ENCODE results near the gene ECHDC3.
"Not testable (repeated sequence)": the region's sequence is repeated elsewhere in the genome, so short reads cannot be mapped to it uniquely, and the experiment has no call there.

Gene ECHDC3

DNA sequence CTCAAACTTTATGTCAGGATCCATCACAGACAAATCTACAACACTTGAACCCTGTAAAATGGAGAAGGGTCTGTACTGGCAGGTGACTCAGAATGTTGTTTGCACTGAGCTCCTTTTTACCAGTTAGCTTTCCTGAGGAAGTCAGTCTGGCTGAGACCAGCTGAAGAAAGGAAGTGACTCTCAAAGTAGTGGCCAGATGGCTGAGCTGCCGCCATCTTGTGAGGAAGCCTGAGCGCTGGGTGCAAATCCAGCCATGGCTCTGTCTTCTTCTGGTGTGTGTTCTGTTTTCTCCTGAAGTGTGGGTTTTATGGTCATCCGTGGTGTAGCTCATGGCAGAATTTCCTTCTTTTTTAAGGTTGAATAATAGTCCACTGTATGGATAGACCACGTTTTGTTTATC lies 25.5 kb upstream of the ECHDC3 start:
- DNase-seq: no peak

DNA sequence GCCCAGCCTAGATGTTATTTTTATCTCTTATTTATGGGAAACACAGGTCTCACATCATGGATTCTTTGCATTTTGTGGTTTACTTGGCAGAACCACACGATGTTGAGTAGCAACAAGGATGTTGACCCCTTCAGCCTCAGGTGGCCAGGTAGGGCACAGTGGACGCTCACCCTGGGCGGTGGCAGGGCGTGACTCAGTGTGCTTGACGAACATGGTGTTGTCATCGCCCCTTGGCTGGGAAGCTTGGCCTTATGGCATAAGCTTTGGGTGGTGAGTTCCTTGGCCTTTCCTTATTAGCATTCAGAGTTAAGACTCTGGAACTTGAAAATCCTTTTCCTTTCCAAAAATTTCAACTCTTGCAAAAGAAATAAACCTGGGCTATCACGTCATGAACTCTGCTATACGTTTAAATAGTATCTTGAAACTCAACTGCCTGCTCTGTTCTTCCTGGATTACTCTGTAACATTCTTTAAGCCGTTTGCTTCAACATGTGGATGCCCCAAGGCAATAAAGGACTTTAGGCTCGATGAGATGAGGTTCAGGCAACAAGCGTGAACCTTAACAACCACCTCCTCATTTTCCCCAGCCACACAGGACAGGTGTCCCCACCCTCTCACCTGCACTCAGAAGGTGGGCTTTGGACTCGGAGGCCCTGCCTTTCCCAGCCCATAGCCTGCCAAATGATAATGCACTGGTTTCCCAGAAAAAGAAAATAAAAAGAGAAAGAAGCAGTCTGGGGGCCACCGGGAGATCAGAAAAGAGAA lies 22.5 kb upstream of the ECHDC3 start:
- DNase-seq: no peak

DNA sequence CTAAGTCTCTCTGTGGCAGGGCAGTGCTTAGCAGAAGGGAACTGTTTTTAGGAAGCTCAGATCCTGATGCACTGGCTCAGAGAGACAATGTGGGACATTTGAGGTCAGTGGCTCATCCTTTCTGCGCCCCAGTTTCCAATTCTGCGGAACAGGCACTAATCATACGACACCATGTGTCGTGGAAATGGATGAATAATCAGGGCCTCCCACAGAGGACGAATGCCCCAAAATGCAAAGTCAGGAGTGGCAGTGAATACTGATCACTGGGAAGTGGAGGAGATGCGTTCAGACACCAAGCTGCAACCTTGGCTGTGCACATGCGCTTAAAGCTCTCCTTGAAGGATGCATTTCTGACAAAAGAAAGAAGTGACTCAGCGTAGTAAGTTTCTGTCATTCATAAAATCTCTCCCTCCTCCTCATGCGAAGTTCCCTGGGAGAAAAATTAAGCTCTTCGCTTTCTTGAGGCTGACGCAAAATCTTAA lies 21.9 kb upstream of the ECHDC3 start:
- DNase-seq: no peak

DNA sequence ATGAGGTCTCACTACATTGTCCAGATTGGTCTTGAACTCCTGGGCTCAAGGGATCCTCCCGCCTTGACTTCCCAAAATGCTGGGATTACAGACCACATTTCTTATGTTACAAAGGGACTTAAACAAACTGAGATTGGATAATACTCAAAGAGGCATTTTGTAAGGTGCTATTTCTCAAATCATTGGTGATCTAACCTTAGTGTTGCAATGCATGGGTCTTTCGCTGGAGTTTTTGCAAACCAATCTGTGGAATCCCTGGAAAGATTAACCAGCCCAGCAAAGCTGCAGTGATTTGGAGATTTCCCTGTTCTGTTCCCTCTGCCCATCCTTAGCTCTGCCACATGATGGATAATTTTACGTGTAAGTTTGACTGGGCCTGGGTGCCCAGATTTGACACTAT lies 20.4 kb upstream of the ECHDC3 start:
- DNase-seq: no peak

DNA sequence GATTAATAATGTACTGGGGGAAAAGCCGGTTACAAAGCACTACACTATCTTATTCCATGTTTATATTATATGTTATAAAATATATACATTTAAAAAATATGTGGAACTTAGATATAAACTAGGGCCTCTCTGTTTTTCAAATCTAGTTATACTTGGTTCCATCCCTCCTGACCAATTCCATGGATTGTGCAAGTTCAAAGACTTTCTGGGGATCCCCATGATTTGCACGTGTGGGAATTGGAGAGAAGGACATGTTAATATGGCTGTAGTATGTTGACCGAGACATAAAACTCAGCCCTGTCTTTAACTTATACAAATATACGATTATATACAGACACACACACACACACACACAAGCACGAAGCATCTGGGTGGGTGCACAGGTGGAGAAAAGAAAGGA lies 18.8 kb upstream of the ECHDC3 start:
- no peak for DNase-seq

DNA sequence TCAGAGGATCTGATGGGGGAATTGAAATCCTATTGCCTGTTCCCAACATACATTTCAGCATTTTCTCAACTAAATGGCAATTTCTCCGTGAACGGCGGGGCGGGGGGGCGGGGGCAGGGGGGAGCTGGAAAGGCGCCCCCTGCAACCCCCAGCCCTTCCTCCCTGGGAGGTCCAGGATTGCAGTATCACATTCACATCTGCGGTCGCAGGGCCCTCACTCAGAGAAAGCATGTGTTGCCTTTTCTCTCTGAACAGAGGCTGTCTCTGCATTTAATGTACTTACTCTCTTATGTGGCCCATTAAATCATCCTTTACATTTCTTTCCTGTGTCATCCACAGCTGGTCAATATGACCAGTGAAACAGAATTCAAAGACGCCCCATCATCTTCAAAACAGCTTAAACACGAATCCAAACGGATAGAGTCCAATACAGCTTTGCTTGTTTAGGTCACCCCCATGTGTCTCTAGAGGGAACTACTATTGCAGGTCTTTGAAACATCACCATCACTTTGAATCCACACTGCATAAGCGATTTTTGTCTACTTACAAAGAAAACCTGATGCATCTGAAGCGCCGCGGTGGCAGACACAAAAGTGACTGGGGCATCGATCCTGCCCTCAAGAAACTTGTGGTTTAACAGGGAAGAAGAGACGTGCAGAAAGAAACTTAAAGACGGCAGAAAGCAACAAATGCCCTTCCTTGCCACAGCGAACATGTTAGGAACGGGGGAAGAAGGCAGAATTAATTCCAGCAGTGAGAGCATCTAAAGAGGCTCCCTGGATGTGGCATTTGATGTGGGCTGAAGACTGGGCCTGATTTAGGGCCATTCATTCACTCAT lies 17.0 kb upstream of the ECHDC3 start:
- DNase-seq: no peak

DNA sequence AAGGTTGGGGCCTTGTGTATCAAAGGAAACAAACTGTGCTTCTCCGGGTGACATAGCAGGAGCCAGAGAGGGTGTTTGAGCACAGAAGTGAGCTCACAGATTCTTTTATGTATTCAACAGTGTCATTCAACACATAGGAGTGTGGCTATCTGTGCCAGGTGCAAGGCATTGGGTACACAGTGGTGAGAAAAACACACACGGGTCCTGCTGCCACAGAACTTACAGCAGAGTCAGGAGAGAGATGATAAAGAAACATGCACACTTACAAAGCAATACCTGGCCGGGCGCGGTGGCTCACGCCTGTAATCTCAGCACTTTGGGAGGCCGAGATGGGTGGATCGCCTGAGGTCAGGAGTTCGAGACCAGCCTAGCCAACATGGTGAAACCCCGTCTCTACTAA lies 16.3 kb upstream of the ECHDC3 start:
- DNase-seq: no peak

DNA sequence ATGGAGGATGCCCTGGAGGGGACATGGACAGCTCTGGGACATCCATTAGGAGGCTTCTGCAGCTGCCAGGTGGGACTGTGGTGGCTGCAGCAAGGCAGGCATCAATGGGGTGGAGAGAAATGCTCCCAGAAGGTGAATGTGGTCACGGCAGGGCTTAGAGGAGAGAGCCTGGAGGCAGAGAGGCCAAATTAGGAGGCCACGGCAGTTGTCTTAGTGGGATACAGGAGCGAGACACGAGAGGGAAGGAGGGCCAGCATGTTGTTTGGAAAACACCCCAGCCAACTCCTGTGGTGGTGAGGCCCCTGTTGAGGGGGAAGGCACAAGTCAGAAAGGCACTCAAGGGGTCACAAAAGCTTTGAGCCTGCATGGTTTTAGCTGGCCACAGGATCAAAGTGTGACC lies 14.6 kb upstream of the ECHDC3 start:
- DNase-seq: no peak

DNA sequence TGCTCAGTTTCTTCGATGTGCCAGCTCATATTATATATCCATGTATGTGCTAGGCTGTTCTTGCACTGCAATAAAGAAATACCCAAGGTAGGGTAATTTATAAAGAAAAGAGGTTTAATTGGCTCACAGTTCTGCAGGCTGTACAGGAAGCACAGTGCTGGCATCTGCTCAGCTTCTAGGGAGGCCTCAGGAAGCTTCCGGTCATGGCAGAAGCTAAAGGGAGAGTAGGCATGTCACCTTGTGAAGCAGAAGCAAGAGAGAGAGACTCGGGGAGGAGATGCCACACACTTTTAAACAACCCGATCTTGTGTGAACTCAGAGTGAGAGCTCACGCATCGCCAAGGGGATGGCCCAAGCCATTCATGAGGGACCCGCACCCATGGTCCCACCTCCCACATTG lies 13.8 kb upstream of the ECHDC3 start:
- DNase-seq: no peak

DNA sequence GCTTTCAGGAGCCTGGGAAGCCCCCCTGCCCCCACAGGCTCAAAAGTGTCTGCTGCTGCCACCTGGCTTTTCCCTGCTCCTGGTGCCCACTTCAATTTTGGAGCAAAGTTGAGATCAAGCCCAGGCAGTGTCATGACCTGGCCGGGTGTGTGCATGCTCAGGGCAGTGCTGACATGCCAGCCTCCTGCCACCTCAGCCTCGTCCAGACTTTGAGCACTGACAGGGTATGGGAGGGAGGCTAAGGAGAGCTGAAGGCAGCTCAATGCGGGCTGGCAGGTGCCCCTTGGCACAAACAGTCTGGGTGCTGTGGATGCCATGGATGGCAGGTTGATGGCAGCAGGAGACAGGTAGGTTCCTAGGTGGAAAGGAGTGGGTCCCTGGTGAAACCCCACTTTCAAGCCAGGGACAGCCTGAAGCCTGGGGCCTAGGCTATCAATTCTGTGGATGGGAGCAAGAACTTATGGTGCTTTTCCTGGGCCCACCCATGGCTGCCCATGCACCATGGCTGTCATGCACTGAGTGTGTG lies 12.3 kb upstream of the ECHDC3 start:
- DNase-seq: no peak

DNA sequence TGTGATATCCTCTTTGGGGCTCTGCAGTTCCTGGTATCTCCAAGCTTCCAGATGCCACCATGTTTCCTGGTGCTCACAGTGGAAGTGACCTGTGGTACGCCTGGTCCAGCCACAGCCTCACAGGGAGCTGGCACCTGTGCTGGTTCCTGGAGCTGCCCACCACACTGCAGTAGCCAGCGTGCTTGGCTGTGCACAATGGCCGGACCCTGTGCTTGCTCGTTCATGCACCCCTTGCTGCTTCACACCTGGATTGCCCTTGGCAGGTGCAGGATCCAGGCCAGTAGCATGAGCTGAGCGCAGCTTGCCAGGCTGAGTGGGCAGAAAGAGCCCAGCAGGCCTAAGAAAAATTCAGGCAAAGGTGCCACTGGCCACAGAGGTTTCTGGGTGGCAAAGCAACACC lies 11.4 kb upstream of the ECHDC3 start:
- no peak for DNase-seq

DNA sequence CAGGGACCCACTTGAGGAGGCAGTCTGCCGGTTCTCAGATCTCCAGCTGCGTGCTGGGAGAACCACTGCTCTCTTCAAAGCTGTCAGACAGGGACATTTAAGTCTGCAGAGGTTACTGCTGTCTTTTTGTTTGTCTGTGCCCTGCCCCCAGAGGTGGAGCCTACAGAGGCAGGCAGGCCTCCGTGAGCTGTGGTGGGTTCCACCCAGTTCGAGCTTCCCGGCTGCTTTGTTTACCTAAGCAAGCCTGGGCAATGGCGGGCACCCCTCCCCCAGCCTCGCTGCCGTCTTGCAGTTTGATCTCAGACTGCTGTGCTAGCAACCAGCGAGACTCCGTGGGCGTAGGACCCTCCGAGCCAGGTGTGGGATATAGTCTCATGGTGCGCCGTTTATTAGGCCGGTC lies 5.4 kb upstream of the ECHDC3 start:
- not testable (repeated sequence) for DNase-seq

DNA sequence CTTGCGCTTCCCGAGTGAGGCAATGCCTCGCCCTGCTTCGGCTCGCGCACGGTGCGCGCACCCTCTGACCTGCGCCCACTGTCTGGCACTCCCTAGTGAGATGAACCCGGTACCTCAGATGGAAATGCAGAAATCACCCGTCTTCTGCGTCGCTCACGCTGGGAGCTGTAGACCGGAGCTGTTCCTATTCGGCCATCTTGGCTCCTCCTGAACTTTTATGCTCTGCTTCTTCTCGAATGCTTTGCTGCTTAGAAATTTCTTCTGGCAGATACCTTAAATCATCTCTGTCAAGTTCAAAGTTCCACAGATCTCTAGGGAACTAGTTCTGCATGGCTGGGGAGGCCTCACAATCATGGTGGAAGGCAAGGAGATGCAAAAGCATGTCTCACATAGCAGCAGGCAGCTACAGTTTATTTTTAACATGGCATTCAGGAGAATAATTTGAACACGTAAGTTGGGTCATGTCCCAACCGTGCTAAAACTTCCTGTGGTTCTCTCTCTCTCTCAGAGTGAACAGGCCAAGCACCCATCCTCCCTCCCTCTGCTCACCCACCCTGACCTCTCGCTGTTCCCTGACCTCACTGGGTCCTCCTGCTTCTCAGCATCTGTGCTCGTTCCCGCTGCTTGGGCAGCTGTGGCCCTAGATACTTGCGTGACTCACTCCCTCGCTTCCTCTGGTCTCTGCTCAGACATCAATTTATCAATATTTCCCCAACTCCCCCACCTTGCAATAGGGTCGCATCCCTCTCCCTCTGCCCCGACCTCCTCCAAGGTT lies 4.7 kb upstream of the ECHDC3 start:
- not testable (repeated sequence) for DNase-seq

DNA sequence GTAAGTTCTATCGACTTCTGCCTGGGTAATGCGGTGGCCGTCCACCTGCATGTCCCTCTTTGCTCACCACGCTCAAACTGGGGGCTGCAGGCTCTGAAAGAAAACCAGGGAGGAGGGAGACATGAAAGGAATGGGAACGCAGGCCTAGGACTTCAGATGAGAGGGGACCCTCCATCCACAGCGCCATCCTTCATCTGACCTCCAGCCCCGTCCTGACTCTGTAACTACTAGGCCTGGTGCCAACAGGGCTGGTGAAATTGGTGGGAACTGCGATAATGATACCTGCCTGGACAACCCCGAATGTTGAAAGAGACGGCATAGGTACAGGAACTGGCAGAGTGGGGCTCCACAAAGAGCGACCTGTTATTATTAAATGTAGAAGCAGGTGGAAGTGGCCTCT lies 1.3 kb upstream of the ECHDC3 start:
- DNase-seq: no peak

DNA sequence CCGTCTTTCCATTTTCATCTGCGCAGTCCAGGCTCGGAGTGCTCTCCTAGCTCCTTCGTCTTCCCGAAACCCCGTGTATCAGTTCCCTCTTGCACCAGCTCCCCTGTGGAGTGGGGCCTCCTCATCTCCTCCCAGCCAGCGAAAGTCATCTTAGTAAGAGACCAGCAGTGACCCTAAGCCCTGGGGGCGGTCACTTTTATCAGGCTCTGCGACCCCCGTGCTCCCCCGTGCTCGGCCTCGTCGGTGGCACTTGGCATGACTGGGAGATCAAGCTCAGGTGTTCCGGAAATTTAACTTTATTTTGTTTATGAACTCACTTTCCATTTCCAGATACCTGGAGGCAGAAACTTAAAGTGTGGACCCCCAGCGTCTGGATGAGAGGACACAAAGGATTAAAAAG lies 574 bp upstream of the ECHDC3 start:
- DNase-seq: no peak

DNA sequence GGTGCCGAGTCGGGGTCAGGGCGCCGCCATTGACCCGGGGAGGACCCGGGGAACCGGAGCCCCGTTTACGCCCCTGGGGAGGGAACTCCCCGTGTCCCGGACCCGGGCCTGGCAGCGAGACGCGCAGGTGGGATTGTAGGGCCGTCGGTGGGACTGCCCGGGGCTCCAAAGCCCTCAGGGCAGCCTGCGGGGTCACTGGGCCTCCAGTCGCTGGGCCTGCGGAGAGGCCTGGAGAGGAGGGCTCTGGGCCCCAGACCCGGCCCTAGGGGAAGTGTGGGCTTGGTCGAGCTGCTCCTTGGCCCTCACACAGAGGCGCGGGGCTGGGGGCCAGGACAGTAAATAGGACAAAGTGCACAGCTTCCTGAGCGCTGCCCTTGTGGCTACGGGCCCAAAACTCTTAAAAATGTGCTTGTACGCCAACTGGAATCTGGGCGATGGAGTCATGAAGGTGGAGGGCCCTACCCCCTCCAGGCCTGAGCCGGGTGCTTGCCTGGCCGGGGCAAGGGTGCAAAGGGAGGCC lies 657 bp downstream of the ECHDC3 start:
- DNase-seq: no peak

DNA sequence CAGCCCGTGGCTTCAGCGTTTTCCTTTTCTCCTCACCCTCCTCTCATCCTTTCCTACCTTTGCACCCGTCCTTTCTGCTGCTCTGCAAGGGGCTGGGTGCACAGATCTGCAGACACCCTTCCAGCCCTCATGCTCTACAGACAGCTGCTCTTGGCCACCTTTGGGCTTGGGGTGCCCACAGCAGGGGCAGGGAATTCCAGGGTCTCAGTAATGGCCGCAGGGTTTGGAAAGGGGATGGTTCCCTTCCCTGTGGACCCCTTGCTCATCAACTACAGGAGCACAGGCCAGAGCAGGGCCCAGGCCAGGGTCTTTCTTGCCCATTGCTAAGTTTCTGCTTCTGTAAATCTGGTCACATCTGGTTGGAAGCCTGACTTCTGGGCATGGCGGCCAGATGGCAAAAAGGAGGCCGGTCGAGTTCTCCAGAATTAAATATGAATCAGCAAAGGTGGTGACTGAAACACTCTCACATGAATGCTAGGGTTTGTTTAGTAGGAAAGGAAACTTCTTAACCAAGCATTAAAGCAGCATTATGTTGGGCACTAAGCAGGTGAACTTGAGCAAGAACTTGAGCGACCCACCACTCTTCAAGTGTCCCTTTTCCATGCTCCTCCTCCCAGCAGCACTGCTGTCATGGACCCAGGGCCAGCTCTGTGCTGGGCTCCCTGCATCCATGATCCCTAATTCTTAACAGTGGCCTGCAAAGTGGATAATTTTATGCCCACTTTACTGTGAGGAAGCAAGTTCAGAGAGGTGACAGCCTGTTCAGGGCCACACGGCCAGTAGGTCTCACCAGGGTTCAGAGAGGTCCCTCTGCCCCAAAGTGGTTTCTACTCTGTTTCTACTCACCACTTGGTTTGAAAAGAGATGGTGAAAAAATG lies 1.5 kb downstream of the ECHDC3 start:
- DNase-seq: no peak

DNA sequence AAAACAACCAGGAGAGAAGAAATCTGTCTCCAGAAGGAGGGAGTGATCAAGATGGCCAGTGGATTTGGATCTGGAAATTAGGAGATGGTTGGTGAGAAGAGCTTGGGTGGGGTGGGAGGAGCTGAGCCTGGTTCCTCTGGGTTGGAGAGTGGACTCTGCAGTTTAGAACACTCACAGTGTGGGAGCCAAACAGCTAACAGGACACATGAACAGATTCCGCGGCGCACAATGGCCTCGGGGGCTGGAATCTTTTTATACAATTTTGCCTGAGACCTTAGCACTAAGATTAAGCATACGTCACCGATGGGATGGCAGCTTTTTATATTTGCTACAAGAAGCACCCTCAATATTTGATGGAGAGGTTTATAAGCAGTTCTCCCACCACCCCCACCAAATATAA lies 2.9 kb downstream of the ECHDC3 start:
- DNase-seq: no peak

DNA sequence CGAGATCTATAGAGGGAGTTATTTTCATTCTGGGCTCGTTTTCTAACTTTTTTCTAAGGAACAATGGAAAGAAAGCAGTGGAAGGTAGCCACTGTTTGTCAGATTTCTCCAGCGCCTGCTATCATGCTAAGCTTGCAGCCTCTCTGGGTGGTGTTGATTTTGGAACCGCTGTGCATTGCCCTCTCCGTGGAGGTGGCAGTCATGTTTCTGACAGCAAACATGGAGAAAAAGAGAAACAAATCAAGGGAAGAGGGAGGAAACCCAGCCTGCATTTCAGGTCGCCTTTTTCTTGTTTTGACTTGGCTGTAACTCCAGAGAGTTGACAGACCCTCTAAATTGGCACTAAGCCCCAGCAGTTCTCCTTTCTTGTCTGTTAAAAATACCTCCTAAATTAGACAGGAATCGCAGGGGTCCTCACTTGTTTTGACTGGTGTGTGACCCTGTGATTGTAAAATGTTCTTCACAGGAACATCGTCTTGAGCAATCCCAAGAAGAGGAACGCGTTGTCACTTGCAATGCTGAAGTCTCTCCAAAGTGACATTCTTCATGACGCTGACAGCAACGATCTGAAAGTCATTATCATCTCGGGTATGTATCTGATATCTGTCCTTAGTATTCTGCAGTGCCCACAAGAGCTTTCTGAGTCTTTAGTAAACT lies 4.8 kb downstream of the ECHDC3 start:
- no peak for DNase-seq

DNA sequence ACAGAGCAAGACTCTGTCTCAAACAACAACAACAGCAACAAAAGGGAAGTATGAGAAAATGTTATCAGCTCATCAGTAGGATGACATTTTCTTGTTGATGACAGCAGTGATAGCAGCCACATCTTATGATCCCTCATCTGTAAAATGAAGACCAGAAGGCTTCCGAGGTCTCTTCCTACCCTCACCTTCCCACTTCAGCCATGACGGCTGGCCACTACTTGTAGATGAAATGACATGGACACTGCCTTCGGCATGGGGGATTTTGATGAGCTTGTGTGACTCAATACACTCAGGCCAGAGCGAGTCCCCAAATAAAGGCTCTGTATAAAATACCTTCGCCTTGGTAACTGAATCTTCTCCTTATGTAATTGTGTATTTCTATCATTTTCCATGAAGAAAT lies 6.7 kb downstream of the ECHDC3 start:
- no peak for DNase-seq

DNA sequence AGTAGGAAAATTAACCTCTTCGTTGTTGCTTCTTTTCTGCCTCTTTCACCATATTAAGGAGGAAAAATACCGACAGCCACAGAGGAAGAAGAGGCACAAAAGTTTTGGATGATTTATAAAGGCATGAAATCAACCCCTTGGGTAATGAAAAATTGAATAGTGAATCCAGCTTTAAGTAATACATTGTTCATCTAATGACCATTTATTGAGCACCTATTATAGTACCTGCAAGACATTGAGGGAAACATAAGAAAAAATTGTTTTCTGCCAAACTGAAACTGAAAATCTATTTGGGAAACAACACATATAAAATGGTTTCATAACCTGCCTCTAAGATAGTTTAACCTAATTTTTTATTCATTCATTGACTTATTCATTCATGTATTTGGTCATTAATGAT lies 8.2 kb downstream of the ECHDC3 start:
- no peak for DNase-seq
